Lower leg skin (tissue), 4 donors: Measurements from ENCODE around the gene RPL22. TPM values are rescaled to one million over a fixed set of nuclear protein-coding genes. Genes with fewer than 3 reads are reported as not detected.

Experiments
- DNase-seq, 2 donors: peaks; one replicate each; pipeline ENCODE4 v3.0.0-alpha.2; 2019; ENCODE audit warnings: low spot score in 2 of 2
- H3K4me3 ChIP-seq: fragments of 200-600 bp; sonication (generic); 2 replicates; pipeline ENCODE4 v1.5.1; 2017; ENCODE audit warnings: mild to moderate bottlenecking, low read depth; ENCODE audit not compliant: poor library complexity, severe bottlenecking
- CTCF ChIP-seq, 3 donors: fragments of 450-650 bp; IDR thresholded peaks; one replicate each; pipeline ENCODE4 v1.5.1; 2016; ENCODE audit warnings: antibody characterized with exemption in 3 of 3, mild to moderate bottlenecking in 3 of 3, moderate library complexity in 2 of 3
- POLR2A ChIP-seq, 2 donors: fragments of 450-650 bp; IDR thresholded peaks; one replicate each; pipeline ENCODE4 v1.6.1; 2016 to 2017; ENCODE audit warnings: antibody characterized with exemption in 2 of 2, mild to moderate bottlenecking in 1 of 2, moderate library complexity in 1 of 2
- WGBS, 2 donors: methylation state at CpG; one replicate each; pipeline ENCODE4 v1.1.5; 2018; 5-methylcytosine and 5-hydroxymethylcytosine counted together
- intact Hi-C: fragments of 100-400 bp; cut with DNase I; formaldehyde crosslinking; loops from one replicate; pipeline ENCODE4 v1.15.0; 2023; ENCODE audit warnings: low total_unique reads
- total RNA-seq, 4 donors: library from RNA; depleted of rRNA; stranded (reverse); fragments of >200 nt; gene quantifications; one replicate each; pipeline ENCODE4 v1.1.0, GENCODE V29; 2016

RPL22 gene
- total RNA-seq, 4 donors from 2014 or later: 122 to 216 (median 179) TPM

DNA sequence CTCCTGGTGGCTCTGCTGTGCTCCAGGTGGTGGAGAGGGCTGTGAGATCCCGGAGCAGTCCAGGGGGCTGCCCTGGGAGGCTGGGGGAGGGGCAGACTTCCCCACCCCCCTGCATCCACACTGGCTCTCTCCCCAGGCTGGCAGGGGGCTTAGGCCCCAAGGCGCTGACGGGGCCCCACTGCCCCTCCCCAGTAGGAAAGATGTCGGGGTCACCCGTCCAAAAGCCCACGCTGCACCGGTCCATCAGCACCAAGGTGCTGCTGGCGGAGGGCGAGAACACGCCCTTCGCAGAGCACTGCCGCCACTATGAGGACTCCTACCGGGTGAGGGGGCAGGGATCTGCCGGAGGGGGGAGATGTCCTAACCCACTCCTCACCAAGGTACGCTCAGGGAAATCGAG, 12.3 kb upstream of the RPL22 start:
- 86 to 89% methylated on average over 13 to 16 of the region's 16 CpGs for WGBS, 2 donors
- no peak for DNase-seq
- H3K4me3 ChIP-seq: no peak overlapping the region
- TF ChIP-seq CTCF (IDR thresholded peaks at IDR 0.05): no peak
- TF ChIP-seq POLR2A (IDR thresholded peaks at IDR 0.05): no peak
- intact Hi-C loops: no loop called here

GRCh38 chr1:6210591-6211355, 11.4 kb upstream of the RPL22 start:
- intact Hi-C loops: no loop called here
- no peak for DNase-seq
- TF ChIP-seq POLR2A (IDR thresholded peaks at IDR 0.05): no peak
- TF ChIP-seq CTCF (IDR thresholded peaks at IDR 0.05): no peak
- no peak overlapping the region for H3K4me3 ChIP-seq
- WGBS, 2 donors: 94 to 97% methylated on average over 10 to 25 of the region's 29 CpGs

DNA sequence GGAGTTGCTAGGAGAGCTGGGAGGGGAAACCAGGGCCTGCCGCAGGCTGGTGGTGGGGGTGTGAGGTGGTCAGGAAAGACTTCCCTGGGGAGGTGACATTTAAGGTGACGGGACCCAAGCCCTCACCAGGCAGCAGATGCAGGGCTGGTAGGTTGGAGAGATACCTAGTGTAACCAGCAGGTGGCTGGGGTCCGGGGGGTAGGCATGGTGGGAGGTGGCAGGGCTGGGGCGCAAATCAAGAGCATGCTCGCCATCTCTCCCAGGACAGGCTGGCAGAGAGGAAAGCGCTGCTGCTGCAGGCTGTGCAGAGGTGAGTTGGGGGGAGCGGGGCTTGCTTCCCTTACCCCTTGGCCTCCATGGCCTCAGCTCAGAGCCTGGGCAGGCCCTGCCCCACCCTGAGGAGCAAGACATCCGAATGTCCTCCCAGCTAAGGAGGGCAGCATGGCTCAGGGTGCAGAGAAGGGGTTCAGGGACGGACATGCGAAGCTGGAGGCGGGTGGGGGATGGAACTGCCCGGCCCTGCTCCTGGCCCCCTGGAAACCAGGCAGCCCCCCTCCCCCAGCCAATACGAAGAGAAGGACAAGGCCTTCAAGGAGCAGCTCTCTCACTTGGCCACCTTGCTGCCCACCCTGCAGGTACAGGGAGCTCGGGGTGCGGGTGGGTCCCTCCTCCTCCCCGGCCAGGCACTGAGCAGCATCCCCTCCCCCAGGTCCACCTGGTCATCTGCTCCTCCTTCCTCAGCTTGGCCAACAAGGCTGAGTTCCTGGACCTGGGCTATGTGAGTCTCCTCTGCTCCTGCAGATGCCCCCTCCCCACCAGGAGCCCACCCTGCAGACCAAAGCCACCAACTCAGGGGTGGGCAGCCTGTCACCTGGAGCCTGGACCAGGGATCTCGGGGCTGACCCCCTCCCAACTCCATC, 10.5 kb upstream of the RPL22 start:
- 86 to 90% methylated on average over 17 of the region's 17 CpGs for WGBS, 2 donors
- no peak for TF ChIP-seq CTCF (IDR thresholded peaks at IDR 0.05)
- TF ChIP-seq POLR2A (IDR thresholded peaks at IDR 0.05): no peak
- H3K4me3 ChIP-seq: no peak overlapping the region
- intact Hi-C loops: no loop called here
- no peak for DNase-seq

DNA sequence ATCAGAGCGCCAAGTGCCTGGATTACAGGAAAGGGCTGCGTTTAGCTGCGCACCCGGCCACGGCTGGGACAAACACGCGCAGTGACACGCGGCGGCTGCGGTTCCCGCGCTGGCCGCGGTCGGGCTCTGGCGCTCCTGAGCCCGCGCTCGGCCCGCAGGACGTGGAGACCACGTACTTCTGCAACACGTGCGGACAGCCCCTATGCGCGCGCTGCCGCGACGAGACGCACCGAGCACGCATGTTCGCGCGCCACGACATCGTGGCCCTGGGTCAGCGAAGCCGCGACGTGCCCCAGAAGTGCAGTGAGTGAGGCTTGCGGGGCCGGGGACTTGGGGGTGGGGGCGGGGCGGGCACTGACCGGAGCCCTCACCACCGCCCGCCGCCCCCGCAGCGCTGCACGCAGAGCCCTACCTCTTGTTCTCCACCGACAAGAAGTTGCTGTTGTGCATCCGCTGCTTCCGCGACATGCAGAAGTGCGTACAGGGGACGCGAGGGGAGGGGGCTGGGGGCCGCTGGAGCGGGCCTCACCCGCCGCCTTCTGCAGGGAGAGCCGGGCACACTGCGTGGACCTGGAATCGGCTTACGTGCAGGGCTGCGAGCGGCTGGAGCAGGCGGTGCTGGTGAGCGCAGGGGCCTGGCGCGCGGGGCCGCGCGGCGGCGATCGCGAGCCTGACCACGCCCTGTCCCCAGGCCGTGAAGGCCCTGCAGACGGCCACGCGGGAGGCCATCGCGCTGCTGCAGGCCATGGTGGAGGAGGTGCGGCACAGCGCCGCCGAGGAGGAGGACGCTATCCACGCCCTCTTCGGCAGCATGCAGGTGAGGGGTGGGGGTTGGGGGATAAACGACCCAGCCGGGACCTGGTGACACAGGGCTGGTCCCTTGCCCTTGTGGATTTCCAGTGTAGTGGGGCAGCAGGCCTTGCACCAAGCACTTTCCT, 9.6 kb upstream of the RPL22 start:
- H3K4me3 ChIP-seq: no peak overlapping the region
- intact Hi-C loops: no loop called here
- WGBS, 2 donors: 2% methylated on average over 48 to 87 of the region's 99 CpGs
- no peak for DNase-seq
- TF ChIP-seq POLR2A (IDR thresholded peaks at IDR 0.05) (no peak), CTCF (IDR thresholded peaks at IDR 0.05) (no peak)

- intact Hi-C loops: no loop called here
- 86% methylated on average over 10 of the region's 10 CpGs for WGBS, 2 donors
- TF ChIP-seq POLR2A (IDR thresholded peaks at IDR 0.05) (no peak), CTCF (IDR thresholded peaks at IDR 0.05) (no peak)
- DNase-seq: no peak
- H3K4me3 ChIP-seq: no peak overlapping the region
Measured at GRCh38 chr1:6207921-6208320, 8.5 kb upstream of the RPL22 start.
